Measurements from ENCODE around the gene FAHD2A.

- TF ChIP-seq SUZ12 (IDR thresholded peaks at IDR 0.05; ENCODE audit: extremely low read depth, insufficient read depth, insufficient read length): no peak
- TF ChIP-seq ZNF274 (IDR thresholded peaks at IDR 0.05; ENCODE audit: low read depth, low read length): no peak
Observed at GRCh38 chr2:95354925-95355324, 47.6 kb upstream of the FAHD2A start.

Data from NT2/D1 (cell line).